DMS53 treated with DMSO at 0.1 percent for 48 hours (cell line): Measurements from ENCODE around the gene ZNF521.

Experiments
- DNase-seq: peaks from one replicate; lab custom pipeline; 2025; ENCODE audit not compliant: unreplicated experiment; lab: John Stamatoyannopoulos, UW

The ZNF521 gene

DNA sequence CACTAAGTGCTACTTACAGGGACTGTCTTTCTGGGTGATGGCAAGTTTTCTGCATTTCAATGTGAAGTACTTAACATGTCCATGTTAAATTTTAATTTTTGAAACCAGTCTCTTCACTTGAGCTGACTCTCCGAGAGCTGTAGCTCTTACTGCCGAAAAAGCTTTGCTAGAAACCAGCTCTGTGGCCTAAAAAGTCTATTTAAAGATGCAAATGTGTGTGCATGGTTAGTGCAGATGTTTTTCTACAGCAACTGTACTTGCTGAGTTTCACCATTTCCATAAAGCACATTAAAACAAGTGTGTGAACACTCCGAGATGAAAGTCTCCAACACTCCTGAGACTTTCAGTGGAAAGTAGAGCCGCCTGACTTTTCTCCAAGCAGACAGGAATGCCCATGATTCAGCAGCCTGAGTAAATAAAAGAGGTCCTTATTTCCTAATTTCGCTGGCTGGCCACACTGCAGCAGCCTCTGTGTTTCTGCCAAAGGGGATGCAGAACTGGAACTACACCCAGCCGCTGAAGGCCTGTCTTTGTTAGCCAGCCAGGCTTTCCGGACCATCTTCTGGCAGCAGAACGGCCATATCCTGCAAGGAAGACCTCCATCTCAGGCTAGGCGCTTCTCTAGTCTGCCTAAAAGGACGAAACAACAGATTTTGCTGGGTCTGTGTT is 121.2 kb downstream of the ZNF521 start:
- no peak for DNase-seq

DNA sequence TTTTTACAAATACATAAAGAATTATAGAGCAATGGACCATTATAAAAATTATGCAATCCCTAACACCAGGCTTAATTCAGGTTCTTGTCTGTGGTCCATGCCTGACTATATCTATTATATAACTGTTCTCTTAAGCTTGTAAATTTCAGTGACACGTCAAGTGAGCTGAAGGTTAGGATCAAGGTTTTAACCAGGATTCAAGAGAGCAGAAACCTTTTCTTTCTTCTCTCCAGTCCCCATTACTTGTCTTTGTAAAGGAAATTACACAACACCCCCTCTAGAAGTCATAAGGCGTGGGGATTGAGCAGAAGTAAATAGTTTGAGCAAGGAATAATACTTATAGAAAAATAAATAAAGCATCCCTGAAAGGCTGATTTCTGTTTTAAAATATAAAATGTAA is 122.0 kb downstream of the ZNF521 start:
- DNase-seq = no peak

GRCh38 chr18:25229081-25229480 is 122.9 kb downstream of the ZNF521 start:
- no peak for DNase-seq

DNA sequence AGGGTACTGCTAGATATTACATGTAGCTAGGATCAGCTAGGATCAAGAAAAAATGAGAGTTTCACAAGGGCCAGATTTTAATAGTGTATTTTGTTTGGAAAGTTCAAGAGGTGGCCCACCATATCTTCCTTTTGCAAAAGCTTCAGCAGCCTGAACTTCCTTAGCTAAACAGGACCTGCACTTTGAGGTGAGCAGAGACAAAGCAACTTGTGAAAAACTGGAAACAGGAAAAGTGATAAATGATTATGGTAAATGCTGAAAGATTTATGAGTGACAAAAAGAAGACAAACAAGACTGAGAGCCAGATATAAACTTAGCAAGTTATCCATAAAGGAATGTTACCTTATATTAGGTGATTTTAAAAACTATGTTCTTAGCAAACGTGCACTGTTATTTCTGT is 123.6 kb downstream of the ZNF521 start:
- no peak for DNase-seq

GRCh38 chr18:25225151-25225550 is 126.8 kb downstream of the ZNF521 start:
- no peak for DNase-seq

- no peak for DNase-seq
Observed at GRCh38 chr18:25223899-25224886, 127.8 kb downstream of the ZNF521 start.

- DNase-seq = no peak
Observed at GRCh38 chr18:25223211-25223610, 128.8 kb downstream of the ZNF521 start.

- DNase-seq = no peak
Observed at GRCh38 chr18:25222648-25223047, 129.3 kb downstream of the ZNF521 start.

DNA sequence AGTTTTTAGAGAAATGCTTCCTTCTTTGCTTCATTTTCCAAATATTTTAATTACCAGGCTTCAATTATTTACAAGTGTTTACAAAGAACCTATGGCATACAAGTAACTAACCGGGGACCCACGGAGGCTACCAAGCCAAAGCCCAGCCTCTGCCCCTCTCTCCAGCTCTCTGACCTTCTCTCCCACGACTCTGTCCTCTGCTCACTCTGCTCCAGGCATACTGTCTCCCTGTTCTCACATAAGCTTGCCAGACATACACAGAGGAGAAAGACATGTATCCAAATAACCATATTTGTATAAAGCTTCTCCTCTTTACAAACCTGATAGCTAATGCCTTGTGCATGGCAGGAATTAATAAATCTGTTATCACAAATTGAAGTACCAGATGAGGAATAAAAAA is 141.3 kb downstream of the ZNF521 start:
- no peak for DNase-seq

GRCh38 chr18:25192065-25192464 is 159.9 kb downstream of the ZNF521 start:
- DNase-seq = no peak

GRCh38 chr18:25190472-25190871 is 161.5 kb downstream of the ZNF521 start:
- DNase-seq = no peak

DNA sequence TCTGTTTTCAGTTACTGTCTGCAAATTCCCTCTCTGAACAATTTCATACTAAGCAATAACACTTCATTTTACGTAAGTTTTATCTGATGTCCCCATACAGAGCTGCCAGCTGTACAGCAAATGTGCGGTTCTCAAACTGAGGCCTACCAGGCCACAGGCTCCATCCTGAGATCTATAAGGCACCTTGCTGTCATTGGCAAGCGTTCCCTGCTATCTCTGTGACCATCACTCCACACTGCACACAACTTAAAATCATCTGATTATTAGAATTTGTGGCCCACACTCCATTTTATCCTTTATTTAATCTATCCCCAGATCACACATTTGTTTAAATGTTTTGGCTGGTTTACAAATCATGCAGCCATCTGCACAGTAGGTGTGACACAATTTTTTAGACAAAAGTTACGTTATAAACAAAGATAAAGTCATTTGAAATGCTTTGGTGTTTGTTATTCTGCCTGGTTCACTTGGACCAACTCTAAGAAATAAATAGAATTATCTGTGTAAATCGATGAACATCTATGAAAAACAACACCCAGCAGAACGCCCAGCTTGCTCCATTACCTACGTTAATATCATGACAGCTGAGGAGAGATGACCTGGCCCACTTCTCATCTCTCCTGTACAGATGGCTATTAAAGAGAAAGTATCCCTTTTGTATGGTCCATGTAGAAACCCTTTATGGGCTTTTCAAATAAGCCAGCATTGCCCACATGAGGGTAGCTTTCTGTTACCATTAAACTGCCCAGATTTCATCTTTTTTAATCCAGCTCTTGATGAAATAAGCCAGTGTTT is 162.4 kb downstream of the ZNF521 start:
- DNase-seq = no peak

DNA sequence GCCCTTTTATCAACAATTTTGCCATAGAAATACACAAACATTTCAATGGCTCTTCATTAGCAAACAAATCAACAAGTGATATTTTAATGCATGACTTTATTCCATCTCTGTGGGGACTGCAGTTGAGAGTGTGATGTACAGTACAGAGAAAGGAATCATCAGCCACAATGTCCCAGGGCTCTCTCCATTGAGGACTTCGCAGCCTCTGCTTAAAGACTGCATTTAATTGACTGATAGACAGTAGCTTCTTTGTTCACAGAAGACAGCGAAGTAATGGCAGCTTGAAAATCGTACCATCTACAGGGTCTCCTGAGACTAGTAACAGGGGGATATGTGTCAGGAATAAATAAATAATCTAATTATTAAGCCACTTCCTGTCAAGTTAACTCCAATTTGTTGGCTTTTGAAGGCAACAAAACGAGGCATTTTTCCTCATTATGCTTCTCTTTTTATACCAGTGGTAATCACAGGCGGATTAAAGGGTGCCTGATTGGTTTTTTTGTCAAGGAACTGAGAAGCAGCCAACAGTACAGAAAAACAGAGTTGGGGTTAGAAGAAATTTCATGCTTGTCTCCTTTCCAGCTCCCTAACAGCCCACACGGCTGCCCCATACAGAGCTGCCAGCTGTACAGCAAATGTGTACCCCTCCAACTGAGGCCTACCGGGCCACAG is 164.3 kb downstream of the ZNF521 start:
- DNase-seq = no peak

GRCh38 chr18:25186871-25187270 is 165.1 kb downstream of the ZNF521 start:
- DNase-seq = no peak

- no peak for DNase-seq
Observed at GRCh38 chr18:25181993-25182392, 170.0 kb downstream of the ZNF521 start.

GRCh38 chr18:25181581-25181980 is 170.4 kb downstream of the ZNF521 start:
- no peak for DNase-seq

- no peak for DNase-seq
Observed at GRCh38 chr18:25180973-25181548, 170.9 kb downstream of the ZNF521 start.

- DNase-seq = no peak
Observed at GRCh38 chr18:25177631-25178030, 174.3 kb downstream of the ZNF521 start.

- no peak for DNase-seq
Observed at GRCh38 chr18:25176518-25177042, 175.4 kb downstream of the ZNF521 start.
